Measurements from ENCODE around the gene PIWIL4.

PIWIL4 gene

DNA sequence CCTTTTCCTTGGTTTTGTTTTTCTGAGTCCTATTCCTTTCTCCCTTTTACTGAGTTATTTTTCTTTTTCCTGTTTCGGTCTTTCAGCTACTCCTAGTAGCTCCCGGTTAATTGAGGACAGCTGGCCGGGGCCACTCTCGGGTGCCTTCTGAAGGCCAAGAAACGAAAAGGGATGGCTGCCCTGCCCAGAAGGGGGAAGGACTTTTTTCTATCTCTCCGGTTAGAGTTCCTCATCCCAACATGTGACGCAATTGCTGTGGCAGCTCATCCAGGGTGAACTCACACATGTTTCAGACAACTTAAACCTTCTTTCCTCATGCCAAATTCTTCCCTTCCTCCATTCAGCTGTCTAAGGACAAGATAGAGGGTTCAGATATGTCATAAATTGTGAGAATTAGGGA lies 83.6 kb downstream of the PIWIL4 start:
- FAIRE-seq = no peak
- no peak for TF ChIP-seq POLR2A (IDR thresholded peaks at IDR 0.05; ENCODE audit: low read depth, low read length)
- DNase-seq (ENCODE audit: insufficient read length, low spot score) = no peak

DNA sequence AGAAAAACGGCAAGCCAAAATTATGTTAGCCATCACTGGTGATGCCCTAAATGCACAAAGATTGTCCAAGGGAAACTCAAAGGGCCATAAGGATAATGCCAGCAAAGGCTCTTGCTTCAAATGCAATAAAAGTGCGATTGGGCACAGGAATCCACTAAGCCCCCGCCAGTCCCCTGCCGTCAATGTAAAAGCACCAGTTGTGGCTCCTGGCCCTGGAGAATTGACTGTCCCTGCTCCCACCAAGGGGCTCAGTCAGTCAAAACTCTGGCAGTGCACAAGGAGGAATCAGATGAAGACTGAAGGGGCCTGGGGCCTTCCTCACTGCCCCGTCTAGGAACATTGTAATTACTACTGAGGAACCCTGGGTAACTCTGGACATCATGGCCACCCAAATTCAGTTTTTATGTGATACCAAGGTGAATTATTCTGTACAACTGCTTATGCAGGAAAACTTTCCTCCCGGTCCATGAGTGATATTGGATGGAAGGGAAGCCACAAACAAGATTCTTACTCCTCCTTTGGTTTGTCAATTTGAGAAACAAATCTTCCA lies 85.6 kb downstream of the PIWIL4 start:
- FAIRE-seq = no peak
- no peak for TF ChIP-seq POLR2A (IDR thresholded peaks at IDR 0.05; ENCODE audit: low read depth, low read length)
- DNase-seq (ENCODE audit: insufficient read length, low spot score) = no peak

DNA sequence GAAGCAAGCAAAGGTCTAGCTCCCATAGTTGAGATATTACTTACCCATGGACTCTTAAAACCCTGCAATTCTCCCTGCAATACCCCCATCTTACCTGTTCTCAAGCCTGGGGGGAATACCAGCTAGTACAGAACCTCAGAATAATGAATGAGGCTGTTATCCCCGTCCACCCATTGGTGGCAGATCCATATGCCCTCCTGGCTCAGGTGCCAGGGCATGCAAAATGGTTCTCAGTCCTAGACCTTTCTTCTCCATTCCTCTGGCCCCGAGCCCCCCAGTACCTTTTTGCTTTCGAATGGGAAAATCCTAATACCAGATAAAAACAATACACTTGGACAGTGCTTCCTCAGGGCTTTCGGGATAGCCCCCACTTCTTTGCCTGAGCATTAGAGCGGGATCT lies 86.4 kb downstream of the PIWIL4 start:
- no peak for TF ChIP-seq POLR2A (IDR thresholded peaks at IDR 0.05; ENCODE audit: low read depth, low read length)
- FAIRE-seq (no peak), DNase-seq (ENCODE audit: insufficient read length, low spot score) (no peak)

DNA sequence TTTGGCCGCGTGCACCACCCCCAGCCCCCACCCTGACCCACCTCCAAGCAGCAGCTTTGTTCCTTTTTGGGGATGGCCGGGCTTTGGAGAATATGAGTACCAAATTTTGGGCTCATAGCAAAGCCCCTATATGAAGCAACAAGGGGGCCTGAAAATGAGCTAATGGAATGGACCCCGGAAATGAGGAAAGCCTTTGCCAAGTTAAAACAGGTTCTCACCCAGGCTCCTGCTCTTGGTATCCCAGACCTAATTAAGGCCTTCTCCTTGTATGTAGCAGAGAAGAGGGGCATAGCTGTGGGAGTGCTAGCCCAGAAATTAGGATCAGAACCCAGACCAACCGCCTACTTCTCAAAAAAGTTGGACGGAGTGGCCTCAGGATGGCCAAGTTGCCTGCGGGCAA lies 87.0 kb downstream of the PIWIL4 start:
- FAIRE-seq (no peak), DNase-seq (ENCODE audit: insufficient read length, low spot score) (no peak)
- no peak for TF ChIP-seq POLR2A (IDR thresholded peaks at IDR 0.05; ENCODE audit: low read depth, low read length)

DNA sequence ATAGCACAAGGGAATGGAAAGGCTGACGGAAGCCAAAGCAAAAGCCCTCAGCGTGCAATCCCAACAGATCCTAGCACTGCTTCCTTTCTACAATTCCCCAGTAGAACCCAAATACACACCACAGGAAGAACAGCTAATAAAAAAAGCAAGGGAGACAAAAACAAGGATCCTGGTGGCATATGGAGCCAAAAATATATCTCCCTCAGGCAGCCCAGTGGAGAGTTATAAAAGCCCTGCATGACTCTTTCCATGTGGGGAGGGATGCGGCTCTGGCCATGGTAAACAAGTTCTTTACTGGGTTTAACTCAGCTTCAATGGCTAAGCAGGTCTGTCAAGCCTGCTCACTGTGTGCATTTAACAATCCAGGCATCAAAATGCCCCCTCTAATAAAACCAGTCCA lies 88.1 kb downstream of the PIWIL4 start:
- FAIRE-seq (no peak), DNase-seq (ENCODE audit: insufficient read length, low spot score) (no peak)
- no peak for TF ChIP-seq POLR2A (IDR thresholded peaks at IDR 0.05; ENCODE audit: low read depth, low read length)

DNA sequence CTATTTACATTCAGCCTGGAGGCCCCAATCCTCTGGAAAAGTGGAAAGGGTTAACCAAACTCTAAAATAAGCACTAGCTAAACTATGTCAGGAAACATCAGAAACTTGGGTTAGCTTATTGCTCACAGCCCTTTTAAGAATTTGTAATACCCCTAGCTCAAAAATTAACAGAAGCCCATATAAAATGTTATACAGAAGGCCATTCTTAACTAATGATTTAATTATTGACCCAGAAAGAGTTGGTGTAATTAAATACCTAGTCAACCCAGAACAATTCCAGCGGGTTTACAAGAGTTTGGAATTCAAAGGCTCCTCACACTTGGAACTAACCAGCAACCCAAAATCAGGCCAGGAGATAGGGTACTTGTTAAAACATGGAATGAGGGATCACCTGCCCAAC lies 88.8 kb downstream of the PIWIL4 start:
- no peak for FAIRE-seq
- DNase-seq (ENCODE audit: insufficient read length, low spot score) = no peak
- TF ChIP-seq POLR2A (IDR thresholded peaks at IDR 0.05; ENCODE audit: low read depth, low read length) = no peak

DNA sequence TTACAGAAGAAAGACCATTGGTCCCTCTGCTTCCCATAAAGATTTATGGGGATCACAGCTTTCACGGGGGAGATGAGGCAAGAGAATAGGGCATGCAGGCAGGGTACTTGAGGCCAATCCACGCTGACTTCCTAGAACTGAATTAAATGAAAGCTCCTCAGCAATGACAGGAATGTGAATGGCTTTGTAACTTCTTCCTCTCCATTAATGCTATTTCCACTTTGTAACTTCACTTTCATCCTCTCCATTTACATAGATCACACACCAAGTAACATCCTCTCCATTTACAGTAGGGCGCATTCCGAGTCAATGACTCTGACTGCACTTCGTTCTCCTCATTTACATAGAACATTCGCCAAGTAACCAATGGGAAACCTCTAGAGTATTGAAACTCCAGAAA lies 89.8 kb downstream of the PIWIL4 start:
- no peak for TF ChIP-seq POLR2A (IDR thresholded peaks at IDR 0.05; ENCODE audit: low read depth, low read length)
- FAIRE-seq = no peak
- DNase-seq (ENCODE audit: insufficient read length, low spot score) = no peak

DNA sequence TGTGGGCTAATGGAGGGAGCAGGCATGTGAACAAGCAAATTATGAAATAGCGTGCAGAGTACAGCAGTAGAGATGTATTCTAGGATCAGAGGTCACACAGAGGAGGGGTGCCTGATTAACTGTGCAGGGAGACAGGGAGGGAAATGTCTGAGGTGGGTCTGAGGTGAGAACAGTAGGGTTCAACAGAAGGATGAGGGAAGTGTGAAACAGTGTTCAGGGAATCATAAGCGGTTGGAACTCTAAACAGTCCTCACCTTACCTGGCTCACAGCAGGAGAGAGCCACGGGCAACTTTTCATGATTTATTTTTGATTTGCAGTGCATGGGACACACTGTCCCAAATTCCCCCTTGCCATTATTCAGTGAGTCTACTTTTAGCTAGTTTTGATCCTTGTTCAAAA lies 90.5 kb downstream of the PIWIL4 start:
- TF ChIP-seq POLR2A (IDR thresholded peaks at IDR 0.05; ENCODE audit: low read depth, low read length) = no peak
- DNase-seq (ENCODE audit: insufficient read length, low spot score) (no peak), FAIRE-seq (no peak)

DNA sequence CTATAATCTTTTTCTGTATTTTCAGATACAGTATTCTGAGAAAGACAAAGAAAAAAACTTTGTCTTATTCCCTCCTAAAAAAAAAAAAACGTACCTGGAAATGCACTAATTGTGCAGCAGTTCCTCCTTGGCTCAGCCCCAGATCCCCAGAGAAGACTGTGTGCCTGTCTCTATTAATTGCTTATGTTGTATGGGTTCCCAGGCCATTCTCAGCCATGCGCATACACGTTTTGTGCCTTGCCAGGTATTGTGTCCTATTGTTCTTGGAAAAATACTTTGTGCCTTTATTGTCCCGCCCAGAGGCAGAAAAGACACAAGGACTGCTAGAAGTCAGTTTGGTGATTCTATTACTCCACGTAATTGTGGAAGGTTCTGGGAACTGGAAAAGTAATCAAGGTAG lies 91.2 kb downstream of the PIWIL4 start:
- DNase-seq (ENCODE audit: insufficient read length, low spot score) = no peak
- no peak for TF ChIP-seq POLR2A (IDR thresholded peaks at IDR 0.05; ENCODE audit: low read depth, low read length)
- FAIRE-seq = no peak

DNA sequence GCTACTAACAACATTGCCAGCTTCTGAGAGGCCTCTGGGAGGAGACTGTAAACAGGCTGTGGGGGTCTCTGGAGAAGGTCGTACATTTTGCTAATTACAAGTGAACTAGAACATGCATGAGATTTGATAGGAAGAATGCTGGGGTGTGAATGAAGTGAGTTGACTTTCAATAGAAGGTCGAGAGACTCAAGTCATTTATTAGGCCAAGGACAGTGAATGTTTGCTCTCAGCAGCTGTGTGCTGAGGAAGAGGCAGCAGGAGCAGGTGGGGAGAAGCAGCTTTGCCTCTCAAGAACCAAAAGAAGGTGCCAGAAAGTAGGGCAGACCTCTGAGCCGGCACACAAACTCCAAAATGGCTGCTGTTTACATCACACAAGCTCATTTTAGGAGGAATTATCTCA lies 91.7 kb downstream of the PIWIL4 start:
- TF ChIP-seq POLR2A (IDR thresholded peaks at IDR 0.05; ENCODE audit: low read depth, low read length) = no peak
- no peak for FAIRE-seq
- DNase-seq (ENCODE audit: insufficient read length, low spot score) = no peak

DNA sequence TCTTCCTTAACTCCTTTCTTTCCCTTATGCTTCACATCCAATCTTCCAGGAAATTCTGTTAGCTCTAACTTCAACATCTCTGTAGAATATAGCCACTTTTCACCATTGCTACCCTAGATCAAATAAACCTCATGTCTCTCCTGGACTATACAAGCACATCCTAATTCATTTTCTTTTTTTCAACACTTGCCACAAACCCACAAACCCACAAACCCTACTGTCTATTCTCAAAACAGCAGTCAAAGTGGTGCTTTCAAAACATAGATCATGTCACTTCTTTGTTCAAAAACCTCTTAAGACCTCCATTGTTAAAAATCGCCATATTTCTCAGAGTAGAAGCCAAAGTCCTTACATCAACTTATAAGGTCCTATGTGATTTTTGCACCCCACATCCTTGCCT lies 94.3 kb downstream of the PIWIL4 start:
- DNase-seq (ENCODE audit: insufficient read length, low spot score) (no peak), FAIRE-seq (no peak)
- no peak for TF ChIP-seq POLR2A (IDR thresholded peaks at IDR 0.05; ENCODE audit: low read depth, low read length)

DNA sequence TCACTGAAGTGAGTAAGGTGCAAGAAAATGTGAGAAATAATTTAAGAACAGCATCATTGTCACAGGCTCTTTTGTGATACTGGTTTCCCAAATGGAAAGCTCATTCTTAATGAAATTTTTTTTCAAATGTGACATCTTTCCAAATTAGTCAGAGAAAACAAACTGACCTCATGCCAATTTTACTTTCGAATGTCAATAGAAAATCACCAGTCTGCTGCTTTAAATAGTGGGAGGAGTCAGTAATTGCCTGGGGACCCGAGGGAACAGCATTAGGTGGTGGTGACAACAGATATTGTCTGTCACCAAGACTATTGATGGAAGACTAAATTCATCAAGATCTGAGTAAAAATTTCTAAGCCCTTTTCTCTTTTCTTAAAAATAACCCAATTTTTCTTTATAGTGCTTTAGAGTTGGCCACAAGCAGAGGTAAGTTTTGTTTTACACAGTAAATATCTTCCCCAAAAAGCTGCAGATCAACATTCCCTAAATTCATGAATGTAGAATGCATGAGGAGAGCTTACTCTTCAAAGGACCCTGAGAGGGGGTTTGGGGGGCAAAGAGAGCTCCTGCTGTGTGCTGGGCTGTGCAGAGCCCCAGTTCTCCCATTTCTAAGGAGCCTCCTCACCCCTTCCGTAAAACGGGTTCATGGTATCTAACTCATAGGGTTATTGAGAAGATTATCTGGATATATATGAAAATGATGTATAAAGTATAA lies 95.1 kb downstream of the PIWIL4 start:
- DNase-seq (ENCODE audit: insufficient read length, low spot score) (no peak), FAIRE-seq (no peak)
- TF ChIP-seq POLR2A (IDR thresholded peaks at IDR 0.05; ENCODE audit: low read depth, low read length) = no peak

DNA sequence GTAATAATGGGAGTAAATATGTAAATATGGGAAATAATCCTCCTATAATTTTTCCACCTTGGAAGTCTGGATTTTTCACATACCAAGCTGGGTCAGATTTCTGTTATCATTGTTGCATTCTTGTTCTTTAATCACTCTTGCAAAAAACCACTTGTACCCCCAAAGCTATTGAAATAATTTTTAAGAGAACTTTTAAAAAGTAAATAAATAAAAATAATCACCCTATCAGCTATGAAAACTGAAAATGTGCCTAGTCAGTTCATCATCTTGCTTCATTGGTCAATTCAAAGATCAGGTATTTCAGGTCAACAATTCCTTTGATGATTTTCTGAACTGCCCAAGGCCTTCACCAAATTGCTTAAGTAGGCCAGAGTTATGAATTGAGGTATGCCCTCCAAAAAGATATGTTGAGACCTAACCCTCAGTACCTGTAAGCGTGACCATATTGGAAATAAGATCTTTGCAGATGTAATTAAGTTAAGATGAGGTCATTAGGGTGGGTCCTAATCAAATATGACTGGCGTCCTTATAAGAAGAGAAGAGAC lies 95.8 kb downstream of the PIWIL4 start:
- FAIRE-seq (no peak), DNase-seq (ENCODE audit: insufficient read length, low spot score) (no peak)
- no peak for TF ChIP-seq POLR2A (IDR thresholded peaks at IDR 0.05; ENCODE audit: low read depth, low read length)

DNA sequence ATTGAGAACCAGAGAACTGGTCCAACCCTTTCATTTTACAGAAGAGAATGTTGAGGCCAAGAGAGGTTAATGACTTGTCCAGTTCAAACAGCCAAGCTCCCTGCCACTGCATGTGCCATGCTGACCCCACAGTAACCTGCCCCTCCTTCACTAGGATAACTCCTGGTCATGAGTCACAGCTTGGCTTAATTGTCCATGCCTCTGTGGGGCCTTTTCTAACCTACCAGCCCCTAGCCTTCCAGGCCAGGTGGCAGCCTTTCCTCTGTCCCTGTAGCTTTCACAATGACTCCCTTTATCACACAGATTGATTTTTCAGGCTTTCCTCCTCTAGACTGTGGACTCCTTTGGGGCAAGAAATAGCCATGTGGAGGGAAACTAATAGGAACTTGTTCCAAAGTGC lies 97.2 kb downstream of the PIWIL4 start:
- FAIRE-seq = peak; percentile 38
- peak; percentile 10 for DNase-seq (ENCODE audit: insufficient read length, low spot score)
- TF ChIP-seq POLR2A (IDR thresholded peaks at IDR 0.05; ENCODE audit: low read depth, low read length) = no peak

DNA sequence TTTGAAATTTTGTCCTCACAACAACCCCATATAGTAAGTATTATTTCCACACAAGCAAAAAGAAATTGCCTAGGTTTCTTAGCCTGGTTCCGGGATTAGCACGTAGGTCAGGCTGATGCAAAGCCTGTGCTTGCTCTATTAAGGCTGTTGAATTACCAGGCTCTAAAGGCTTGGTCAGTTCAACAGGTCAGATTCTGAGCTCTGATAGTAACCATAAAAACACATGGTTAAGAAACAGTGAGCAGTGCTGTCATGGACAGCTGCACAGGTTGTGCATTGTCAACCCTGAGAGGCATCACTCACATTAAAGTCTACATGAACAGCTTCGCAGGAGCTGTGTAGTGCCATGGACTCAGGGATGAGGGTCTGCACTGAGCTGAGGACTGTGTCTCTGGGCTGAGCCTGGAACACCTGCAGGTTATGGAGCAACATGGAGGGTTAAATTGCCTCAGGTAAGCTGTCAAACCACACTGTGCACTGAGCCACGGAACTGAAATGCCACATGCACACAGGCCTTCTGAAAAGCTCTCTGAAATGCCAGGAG lies 98.0 kb downstream of the PIWIL4 start:
- TF ChIP-seq POLR2A (IDR thresholded peaks at IDR 0.05; ENCODE audit: low read depth, low read length) = no peak
- no peak for FAIRE-seq
- no peak for DNase-seq (ENCODE audit: insufficient read length, low spot score)
